Esophagus squamous epithelium (tissue), 5 donors: ENCODE data around the gene SRPRB. TPM values are rescaled to one million over a fixed set of nuclear protein-coding genes. Genes with fewer than 3 reads are reported as not detected.
"Not testable (repeated sequence)": the region's sequence is repeated elsewhere in the genome, so short reads cannot be mapped to it uniquely, and the experiment has no call there.

Source experiments
- DNase-seq: peaks from one replicate; lab custom pipeline; 2025; lab: John Stamatoyannopoulos, UW
- H3K27ac ChIP-seq, 4 donors: fragments of 200-600 bp; sonication (generic); one replicate each; pipeline ENCODE4 v1.5.1; 2016 to 2019; ENCODE audit warnings: mild to moderate bottlenecking in 1 of 4
- H3K27me3 ChIP-seq, 4 donors: fragments of 200-600 bp; sonication (generic); 1 replicate in 3 of 4; 2 replicates in 1 of 4; pipeline versions ENCODE4 v1.5.1 to v1.6.0; 2017 to 2021; ENCODE audit warnings: antibody characterized with exemption in 1 of 4
- H3K36me3 ChIP-seq, 3 donors: fragments of 200-600 bp; sonication (generic); one replicate each; pipeline ENCODE4 v1.5.1; 2016 to 2019
- H3K4me1 ChIP-seq, 3 donors: fragments of 200-600 bp; sonication (generic); one replicate each; pipeline ENCODE4 v1.5.1; 2017 to 2019
- H3K4me3 ChIP-seq, 4 donors: fragments of 200-600 bp; sonication (generic); 1 replicate in 3 of 4; 2 replicates in 1 of 4; pipeline ENCODE4 v1.5.1; 2016 to 2019; ENCODE audit warnings: mild to moderate bottlenecking in 2 of 4, moderate library complexity in 1 of 4
- H3K9me3 ChIP-seq, 3 donors: fragments of 200-600 bp; sonication (generic); one replicate each; pipeline ENCODE4 v1.5.1; 2016 to 2019
- POLR2A ChIP-seq, 4 donors: fragments of 450-650 bp; IDR thresholded peaks; one replicate each; pipeline ENCODE4 v1.6.1; 2017; ENCODE audit warnings: antibody characterized with exemption in 4 of 4, mild to moderate bottlenecking in 4 of 4, moderate library complexity in 3 of 4
- WGBS, 2 donors: methylation state at CpG; one replicate each; pipeline ENCODE4 v1.1.5; 2018; 5-methylcytosine and 5-hydroxymethylcytosine counted together
- intact Hi-C: fragments of 100-400 bp; cut with DNase I; formaldehyde crosslinking; loops from one replicate; pipeline ENCODE4 v1.15.0; 2022
- total RNA-seq, 4 donors: library from RNA; depleted of rRNA; stranded (reverse); fragments of >200 nt; gene quantifications; one replicate each; pipeline ENCODE4 v1.1.0, GENCODE V29; 2016
- TF ChIP-seq, protein P1 (sequence below), 6 experiments: fragments of 450-650 bp in 4 of 6; fragments of 200-600 bp in 2 of 6; sonication (generic) in 2 of 6; IDR thresholded peaks; one replicate each; pipeline ENCODE4 v1.5.1; 2016 to 2019; ENCODE audit warnings: antibody characterized with exemption in 6 of 6, mild to moderate bottlenecking in 4 of 6, moderate library complexity in 4 of 6
- donor health status: DM: yes; HTN: yes; CAD: no.

Gene SRPRB
- total RNA-seq, 4 donors from 2014 or later, result 25.1 to 107 (median 44.1) TPM

DNA sequence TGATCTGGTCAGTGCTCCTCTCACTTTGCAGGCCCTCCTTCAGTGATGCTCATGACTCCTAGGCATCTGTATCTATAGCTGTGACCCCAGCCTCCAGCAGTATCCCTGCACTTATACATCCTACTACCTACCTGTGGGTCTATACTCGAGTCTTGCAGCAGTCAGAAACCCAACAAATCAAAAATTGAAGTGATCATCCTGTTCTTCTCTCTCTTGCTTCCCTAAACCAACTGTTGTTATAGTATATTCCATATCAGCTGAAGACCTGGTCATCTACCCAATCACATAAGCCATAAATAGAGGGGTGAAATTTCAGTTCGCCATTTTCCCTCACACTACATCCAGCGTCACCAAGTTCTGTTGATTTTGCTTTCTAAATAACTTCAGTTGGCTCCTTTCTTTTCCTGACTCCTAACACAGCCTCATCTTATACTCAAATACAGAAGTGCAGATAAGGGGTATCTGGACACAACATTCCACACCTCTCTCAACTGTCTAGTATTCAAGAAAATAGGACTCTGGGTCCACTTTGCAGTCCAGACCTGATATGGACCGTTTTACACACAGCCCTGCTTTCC, 25.9 kb upstream of the SRPRB start:
- Histone ChIP-seq H3K27me3 (no peaks in the 10 kb centered on the region), H3K4me3 (no peak overlapping the region), H3K27ac (no peak overlapping the region), H3K4me1 (peaks cover 0 to 36% (median 5%) of the 10 kb centered on the region in 3 donors), H3K9me3 (no peaks in the 10 kb centered on the region), H3K36me3 (peaks cover 0 to 6% (median 0%) of the 10 kb centered on the region in 3 donors)
- DNase-seq, result no peak
- TF ChIP-seq POLR2A (IDR thresholded peaks at IDR 0.05), result no peak
- TF ChIP-seq, protein P1, sequence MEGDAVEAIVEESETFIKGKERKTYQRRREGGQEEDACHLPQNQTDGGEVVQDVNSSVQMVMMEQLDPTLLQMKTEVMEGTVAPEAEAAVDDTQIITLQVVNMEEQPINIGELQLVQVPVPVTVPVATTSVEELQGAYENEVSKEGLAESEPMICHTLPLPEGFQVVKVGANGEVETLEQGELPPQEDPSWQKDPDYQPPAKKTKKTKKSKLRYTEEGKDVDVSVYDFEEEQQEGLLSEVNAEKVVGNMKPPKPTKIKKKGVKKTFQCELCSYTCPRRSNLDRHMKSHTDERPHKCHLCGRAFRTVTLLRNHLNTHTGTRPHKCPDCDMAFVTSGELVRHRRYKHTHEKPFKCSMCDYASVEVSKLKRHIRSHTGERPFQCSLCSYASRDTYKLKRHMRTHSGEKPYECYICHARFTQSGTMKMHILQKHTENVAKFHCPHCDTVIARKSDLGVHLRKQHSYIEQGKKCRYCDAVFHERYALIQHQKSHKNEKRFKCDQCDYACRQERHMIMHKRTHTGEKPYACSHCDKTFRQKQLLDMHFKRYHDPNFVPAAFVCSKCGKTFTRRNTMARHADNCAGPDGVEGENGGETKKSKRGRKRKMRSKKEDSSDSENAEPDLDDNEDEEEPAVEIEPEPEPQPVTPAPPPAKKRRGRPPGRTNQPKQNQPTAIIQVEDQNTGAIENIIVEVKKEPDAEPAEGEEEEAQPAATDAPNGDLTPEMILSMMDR (IDR thresholded peaks at IDR 0.05), result no peak
- WGBS, 2 donors, result 62 to 64% methylated on average over 4 of the region's 4 CpGs
- intact Hi-C loops, result no loop called here

DNA sequence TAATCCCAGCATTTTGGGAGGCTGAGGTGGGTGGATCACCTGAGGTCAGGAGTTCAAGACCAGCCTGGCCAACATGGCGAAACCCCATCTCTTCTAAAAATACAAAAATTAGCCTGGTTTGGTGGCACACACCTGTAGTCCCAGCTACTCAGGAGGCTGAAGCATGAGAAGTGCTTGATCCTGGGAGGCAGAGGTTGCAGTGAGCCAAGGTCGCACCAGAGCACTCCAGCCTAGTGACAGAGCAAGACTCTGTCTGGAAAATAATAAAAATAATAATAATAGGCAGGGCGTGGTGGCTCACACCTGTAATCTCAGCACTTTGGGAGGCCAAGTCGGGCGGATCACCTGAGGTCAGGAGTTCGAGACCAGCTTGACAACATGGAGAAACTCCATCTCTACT, 24.9 kb upstream of the SRPRB start:
- DNase-seq, H3K4me3 ChIP-seq, H3K27me3 ChIP-seq, H3K36me3 ChIP-seq, H3K27ac ChIP-seq, H3K9me3 ChIP-seq, intact Hi-C loops: not testable (repeated sequence)
- H3K4me1 ChIP-seq, result peaks cover 0 to 36% (median 5%) of the 10 kb centered on the region in 3 donors
- 83 to 91% methylated on average over 6 of the region's 6 CpGs for WGBS, 2 donors

DNA sequence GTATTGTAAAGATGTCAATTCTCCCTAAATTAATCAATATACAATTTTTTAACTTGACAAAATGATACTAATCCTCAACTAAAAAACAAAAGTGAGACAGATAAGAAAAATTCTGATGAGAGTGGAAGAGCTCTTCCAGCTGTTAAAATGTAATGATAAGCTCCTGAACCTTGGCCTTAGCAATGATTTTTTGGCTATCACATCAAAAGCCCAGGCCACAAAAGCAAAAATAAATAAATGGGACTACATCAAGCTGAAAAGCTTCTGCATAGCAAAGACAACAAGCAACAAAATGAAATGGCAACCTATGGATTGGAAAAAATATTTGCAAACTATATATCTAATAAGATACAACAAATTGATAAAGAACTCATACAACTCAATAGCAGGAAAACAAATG, 24.0 kb upstream of the SRPRB start:
- H3K27ac ChIP-seq, result no peak overlapping the region
- no peaks in the 10 kb centered on the region for H3K36me3 ChIP-seq
- H3K27me3 ChIP-seq, result no peaks in the 10 kb centered on the region
- no peak for DNase-seq
- TF ChIP-seq POLR2A (IDR thresholded peaks at IDR 0.05), result no peak
- TF ChIP-seq, protein P1 (IDR thresholded peaks at IDR 0.05), result no peak
- H3K4me1 ChIP-seq, result peaks cover 0 to 30% (median 5%) of the 10 kb centered on the region in 3 donors
- no peak overlapping the region for H3K4me3 ChIP-seq
- intact Hi-C loops, result no loop called here
- no peaks in the 10 kb centered on the region for H3K9me3 ChIP-seq

DNA sequence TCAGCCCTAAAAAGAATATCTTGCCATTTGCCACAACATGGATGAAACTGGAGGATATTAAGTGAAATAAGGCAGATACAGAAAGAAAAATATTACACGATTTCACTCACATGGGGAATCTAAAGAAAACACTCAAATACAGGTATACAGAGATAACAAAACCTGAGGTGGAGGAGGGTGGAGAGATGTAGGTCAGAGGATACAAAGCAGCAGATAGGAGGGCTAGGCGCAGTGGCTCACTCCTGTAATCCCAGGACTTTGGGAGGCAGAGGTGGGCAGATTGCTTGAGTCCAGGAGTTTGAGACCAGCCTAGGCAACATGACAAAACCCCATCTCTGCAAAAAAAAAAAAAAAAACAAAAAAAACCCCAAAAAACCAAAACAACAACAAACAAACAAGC, 23.2 kb upstream of the SRPRB start:
- Histone ChIP-seq H3K9me3 (no peaks in the 10 kb centered on the region), H3K36me3 (no peaks in the 10 kb centered on the region), H3K4me3 (no peak overlapping the region), H3K27me3 (no peaks in the 10 kb centered on the region), H3K27ac (no peak overlapping the region), H3K4me1 (peaks cover 0 to 26% (median 5%) of the 10 kb centered on the region in 3 donors)
- intact Hi-C loops, result no loop called here
- DNase-seq, result no peak
- WGBS, 2 donors, result 88 to 89% methylated on average over 2 of the region's 2 CpGs
- no peak for TF ChIP-seq POLR2A (IDR thresholded peaks at IDR 0.05)
- TF ChIP-seq, protein P1 (IDR thresholded peaks at IDR 0.05), result no peak

DNA sequence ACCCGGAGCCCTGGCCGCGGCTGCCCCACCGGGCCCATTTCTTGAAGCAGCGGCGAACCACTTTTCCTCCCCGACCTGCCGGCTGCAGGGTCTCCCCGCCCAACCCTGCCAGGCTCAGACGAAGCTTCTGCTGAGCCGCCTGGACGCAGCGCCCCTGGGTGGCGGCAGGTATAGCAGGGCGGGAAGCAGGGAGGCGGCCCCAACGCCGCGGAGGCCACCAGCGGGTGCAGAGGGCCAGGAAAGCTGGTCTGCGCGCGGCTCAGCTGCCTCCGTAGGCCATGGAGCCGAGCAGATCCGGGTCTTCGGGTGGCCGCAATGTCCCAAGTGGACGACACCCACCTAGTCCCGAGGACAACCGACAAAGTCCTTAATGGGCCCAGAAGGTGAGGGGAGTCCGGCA, 21.9 kb upstream of the SRPRB start:
- no peak for DNase-seq
- H3K4me3 ChIP-seq, result no peak overlapping the region
- intact Hi-C loops, result no loop called here
- H3K27me3 ChIP-seq, result no peaks in the 10 kb centered on the region
- no peaks in the 10 kb centered on the region for H3K9me3 ChIP-seq
- WGBS, 2 donors, result 35 to 74% methylated on average over 7 to 9 of the region's 32 CpGs
- no peak for TF ChIP-seq POLR2A (IDR thresholded peaks at IDR 0.05)
- TF ChIP-seq, protein P1 (IDR thresholded peaks at IDR 0.05), result no peak
- H3K27ac ChIP-seq, result no peak overlapping the region
- H3K36me3 ChIP-seq, result no peaks in the 10 kb centered on the region
- peaks cover 0 to 13% (median 0%) of the 10 kb centered on the region in 3 donors for H3K4me1 ChIP-seq

DNA sequence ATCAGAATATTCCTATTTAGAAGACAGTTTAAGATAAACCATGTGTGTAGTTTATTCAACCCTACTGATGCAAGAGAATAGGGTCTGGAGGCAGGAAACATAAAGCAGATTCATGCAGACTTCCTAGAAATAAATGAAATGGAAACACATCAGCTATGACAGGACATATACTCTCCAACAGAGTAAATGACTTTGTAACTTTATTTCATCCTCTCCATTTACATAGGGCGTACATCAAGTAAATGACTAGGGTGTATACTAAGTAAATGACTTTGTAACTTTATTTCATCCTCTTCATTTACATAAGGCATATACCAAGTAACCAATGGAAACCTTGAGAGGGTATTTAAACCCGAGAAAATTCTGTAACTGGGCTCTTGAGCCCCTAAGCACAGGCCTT, 17.6 kb upstream of the SRPRB start:
- no peaks in the 10 kb centered on the region for H3K36me3 ChIP-seq
- H3K4me3 ChIP-seq, result no peak overlapping the region
- intact Hi-C loops, result no loop called here
- H3K27me3 ChIP-seq, result no peaks in the 10 kb centered on the region
- H3K27ac ChIP-seq, result no peak overlapping the region
- TF ChIP-seq, protein P1 (IDR thresholded peaks at IDR 0.05), result no peak
- no peak for TF ChIP-seq POLR2A (IDR thresholded peaks at IDR 0.05)
- H3K4me1 ChIP-seq, result peaks cover 0 to 5% (median 0%) of the 10 kb centered on the region in 3 donors
- H3K9me3 ChIP-seq, result peaks cover 0 to 11% (median 9%) of the 10 kb centered on the region in 3 donors
- DNase-seq, result no peak
- 71 to 80% methylated on average over 2 of the region's 2 CpGs for WGBS, 2 donors
